ENCODE measurements around the gene VPS4A. TPM values are rescaled to one million over a fixed set of nuclear protein-coding genes. Genes with fewer than 3 reads are reported as not detected.

Gene VPS4A
- total RNA-seq, 2 experiments from 2014 or later = 38.6 to 41.8 TPM

GRCh38 chr16:69368866-69369265 lies 57.7 kb downstream of the VPS4A start:
- peaks cover 29% of the 10 kb centered on the region for H3K36me3 Mint-ChIP-seq
- H3K4me3 Mint-ChIP-seq = no peak overlapping the region
- peaks cover 11% of the 10 kb centered on the region for H3K4me1 Mint-ChIP-seq
- no peaks in the 10 kb centered on the region for H3K9me3 Mint-ChIP-seq
- POLR2A ChIA-PET = no interaction called here
- no peak for ATAC-seq (ENCODE audit: low read depth)
- H3K27ac Mint-ChIP-seq = no peak overlapping the region
- no peaks in the 10 kb centered on the region for H3K27me3 Mint-ChIP-seq
- no peak for DNase-seq

GRCh38 chr16:69371564-69371963 lies 60.4 kb downstream of the VPS4A start:
- H3K4me3 Mint-ChIP-seq = no peak overlapping the region
- POLR2A ChIA-PET = interaction anchor here (0.7 kb wide), 1 partner anchor 61 kb away, joined by 3 read pairs; no protein-coding TSS in a partner anchor
- no peak for ATAC-seq (ENCODE audit: low read depth)
- H3K36me3 Mint-ChIP-seq = peaks cover 22% of the 10 kb centered on the region
- peaks cover 10% of the 10 kb centered on the region for H3K4me1 Mint-ChIP-seq
- H3K27ac Mint-ChIP-seq = no peak overlapping the region
- no peaks in the 10 kb centered on the region for H3K9me3 Mint-ChIP-seq
- no peak for DNase-seq
- no peaks in the 10 kb centered on the region for H3K27me3 Mint-ChIP-seq

- no peak for ATAC-seq (ENCODE audit: low read depth)
- no peaks in the 10 kb centered on the region for H3K27me3 Mint-ChIP-seq
- no peak for DNase-seq
- no peaks in the 10 kb centered on the region for H3K9me3 Mint-ChIP-seq
- H3K27ac Mint-ChIP-seq = no peak overlapping the region
- peaks cover 23% of the 10 kb centered on the region for H3K36me3 Mint-ChIP-seq
- H3K4me3 Mint-ChIP-seq = no peak overlapping the region
- POLR2A ChIA-PET = no interaction called here
- peaks cover 10% of the 10 kb centered on the region for H3K4me1 Mint-ChIP-seq
Observed at GRCh38 chr16:69373019-69373418, 61.9 kb downstream of the VPS4A start.

Other genes with a start within 250 kb of the VPS4A start
- gene HAS3, start 205.7 kb upstream of the VPS4A start, total RNA-seq = 1 to 10 TPM; 1.2 to 1.6 TPM
- gene CHTF8, start 178.8 kb upstream of the VPS4A start, total RNA-seq = 100 to 1,000 TPM; 126 to 132 TPM
- 10 to 100 TPM; 40.5 to 41.4 TPM for gene UTP4, start 178.7 kb upstream of the VPS4A start, total RNA-seq
- gene SNTB2, start 124.2 kb upstream of the VPS4A start, total RNA-seq = 10 to 100 TPM; 19.1 to 24.1 TPM
- 10 to 100 TPM; 12.6 to 14.5 TPM for gene PDF, start 19.2 kb downstream of the VPS4A start, total RNA-seq
- 10 to 100 TPM; 42.5 to 43.9 TPM for gene COG8, start 28.2 kb downstream of the VPS4A start, total RNA-seq
- gene NIP7, start 28.4 kb downstream of the VPS4A start, total RNA-seq = 10 to 100 TPM; 30.7 to 39.5 TPM
- gene TMED6, start 40.4 kb downstream of the VPS4A start, total RNA-seq = 1 to 10 TPM; 2.1 to 2.2 TPM
- 10 to 100 TPM; 50.8 to 52.7 TPM for gene TERF2, start 74.7 kb downstream of the VPS4A start, total RNA-seq
- gene CYB5B, start 113.3 kb downstream of the VPS4A start, total RNA-seq = 100 to 1,000 TPM; 125 to 131 TPM